NCI-H128 (cell line): ENCODE data around the gene CHRM3.
"Not testable (repeated sequence)": the region's sequence is repeated elsewhere in the genome, so short reads cannot be mapped to it uniquely, and the experiment has no call there.

ENCODE experiments used
- DNase-seq: peaks from one replicate; lab custom pipeline; 2025; ENCODE audit not compliant: unreplicated experiment; lab: John Stamatoyannopoulos, UW

CHRM3 gene

GRCh38 chr1:239386453-239387303 is at the start of gene CHRM3:
Gene CHRM3, plus strand, starts transcription at chr1:239386568. Its CDS starts 520,884 bp downstream, at chr1:239907452.
- DNase-seq, result no peak

DNA sequence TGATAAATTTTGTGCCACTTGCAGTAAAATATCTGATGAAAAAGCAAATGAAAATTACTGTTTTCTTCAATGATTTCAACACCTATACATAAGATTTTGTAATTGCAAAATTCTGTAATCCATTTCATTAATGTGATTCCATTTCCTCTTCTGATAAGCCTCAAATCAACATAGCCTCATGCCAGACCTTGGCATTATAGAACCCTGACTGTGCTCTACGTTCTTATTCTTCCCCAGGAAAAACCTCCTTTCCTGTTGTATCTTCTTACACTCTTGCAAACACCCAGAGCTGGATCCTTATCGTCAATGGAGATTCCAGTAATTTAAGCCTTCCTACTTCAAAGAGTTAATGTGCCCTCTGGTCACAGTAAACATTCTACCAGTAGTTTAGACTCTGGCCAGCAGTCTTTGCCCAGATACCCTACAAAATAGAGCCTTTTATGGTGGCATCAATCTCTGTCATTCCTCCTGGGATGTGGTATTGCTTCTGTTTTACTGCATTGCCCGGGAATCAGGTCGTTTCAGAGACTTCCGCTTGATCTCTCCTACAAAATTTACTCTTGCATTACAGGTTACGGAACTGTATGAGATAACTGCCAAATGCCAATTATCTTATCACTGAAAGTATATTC is 48.5 kb upstream of the CHRM3 start:
- no peak for DNase-seq

DNA sequence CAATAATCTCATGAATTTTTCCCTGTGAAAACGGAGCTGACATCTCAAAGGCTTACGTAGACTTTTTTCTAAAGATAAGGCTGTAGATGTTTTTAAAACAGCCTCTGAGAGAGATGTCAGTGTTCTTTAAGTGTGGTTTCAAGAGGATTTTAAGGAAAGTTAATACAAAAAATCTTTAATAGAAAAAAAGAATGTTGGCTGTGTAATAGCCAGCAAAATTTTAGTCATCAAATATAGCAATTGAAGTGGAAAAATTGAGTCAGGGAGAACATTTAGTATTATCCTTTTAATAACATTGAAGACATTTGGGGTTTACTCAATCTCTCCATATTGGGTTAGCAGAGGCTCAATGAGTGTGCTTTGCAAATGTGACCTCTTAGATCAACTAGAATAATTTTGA is 38.6 kb upstream of the CHRM3 start:
- DNase-seq, result no peak

GRCh38 chr1:239348635-239349353 is 37.6 kb upstream of the CHRM3 start:
- no peak for DNase-seq

DNA sequence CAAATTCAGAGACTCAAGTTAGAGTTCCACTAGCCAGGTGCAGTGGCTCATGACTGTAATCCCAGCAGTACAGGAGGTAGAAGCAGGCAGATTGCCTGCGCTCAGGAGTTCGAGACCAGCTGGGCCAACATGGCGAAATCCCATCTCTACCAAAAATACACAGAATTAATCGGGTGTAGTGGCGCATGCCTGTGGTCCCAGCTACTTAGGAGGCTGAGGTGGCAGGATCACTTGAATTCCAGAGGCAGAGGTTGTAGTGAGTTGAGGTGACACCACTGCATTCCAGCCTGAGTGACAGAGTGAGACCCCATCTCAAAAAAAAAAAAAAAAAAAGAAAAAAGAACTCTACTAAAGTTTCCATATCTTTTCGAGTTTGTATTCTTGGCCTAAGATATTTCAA is 36.7 kb upstream of the CHRM3 start:
- no peak for DNase-seq

DNA sequence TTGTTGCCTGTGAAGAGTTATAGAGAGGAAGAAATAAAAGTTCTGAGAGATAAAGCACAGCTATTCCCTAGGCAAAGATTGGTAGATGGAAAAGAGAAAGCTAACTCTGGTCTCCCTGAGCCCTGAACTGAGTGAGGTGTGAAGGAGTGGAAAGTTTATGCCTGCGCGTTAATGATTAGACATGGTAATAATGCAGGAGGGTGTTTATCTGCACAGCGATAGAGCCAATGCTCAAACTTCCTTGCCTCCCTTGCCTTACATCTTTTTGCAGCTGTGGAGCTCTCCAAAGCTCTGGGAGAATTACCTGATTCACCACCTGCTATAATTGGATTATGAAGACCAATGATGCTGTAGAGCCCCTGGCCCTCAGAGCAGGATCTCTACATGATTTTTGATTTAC is 32.8 kb upstream of the CHRM3 start:
- no peak for DNase-seq

GRCh38 chr1:239354231-239354630 is 32.1 kb upstream of the CHRM3 start:
- no peak for DNase-seq

DNA sequence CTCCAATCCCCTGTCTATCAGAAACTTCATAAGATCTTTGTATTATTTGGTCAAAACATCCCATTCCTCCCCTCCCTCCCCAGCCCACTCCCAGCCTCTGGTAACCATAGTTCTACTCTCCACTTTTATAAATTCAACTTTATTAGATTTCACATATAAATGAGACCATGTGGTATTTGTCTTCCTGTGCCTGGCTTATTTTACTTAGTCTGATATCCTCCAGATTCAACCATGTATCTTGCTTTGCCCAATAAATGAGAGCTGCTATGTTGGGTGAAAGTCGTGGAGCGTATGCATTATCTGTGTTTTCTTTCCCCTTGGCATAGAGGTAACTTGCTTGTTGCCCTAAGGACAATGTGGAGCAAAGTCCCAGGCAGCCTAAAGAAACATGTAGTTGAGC is 28.5 kb upstream of the CHRM3 start:
- no peak for DNase-seq

DNA sequence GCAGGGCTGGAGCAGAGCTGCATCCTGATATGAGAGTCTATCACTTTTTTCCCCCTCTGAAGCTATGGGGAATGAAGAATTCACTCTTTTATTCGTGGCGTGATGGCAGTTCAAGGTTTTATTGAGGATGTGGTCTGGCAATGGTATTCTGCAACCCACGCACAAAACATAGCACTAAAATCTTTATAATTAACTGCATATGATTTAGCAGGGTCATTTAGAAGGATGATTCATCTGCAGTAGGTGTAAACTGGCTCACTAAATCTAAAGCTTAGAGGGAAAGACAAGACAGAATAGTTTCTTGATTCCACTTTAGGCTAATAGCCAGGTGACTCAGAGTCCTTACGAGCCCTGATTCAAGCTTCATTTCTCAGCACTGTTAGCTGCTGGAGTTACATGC is 25.0 kb upstream of the CHRM3 start:
- DNase-seq, result no peak

DNA sequence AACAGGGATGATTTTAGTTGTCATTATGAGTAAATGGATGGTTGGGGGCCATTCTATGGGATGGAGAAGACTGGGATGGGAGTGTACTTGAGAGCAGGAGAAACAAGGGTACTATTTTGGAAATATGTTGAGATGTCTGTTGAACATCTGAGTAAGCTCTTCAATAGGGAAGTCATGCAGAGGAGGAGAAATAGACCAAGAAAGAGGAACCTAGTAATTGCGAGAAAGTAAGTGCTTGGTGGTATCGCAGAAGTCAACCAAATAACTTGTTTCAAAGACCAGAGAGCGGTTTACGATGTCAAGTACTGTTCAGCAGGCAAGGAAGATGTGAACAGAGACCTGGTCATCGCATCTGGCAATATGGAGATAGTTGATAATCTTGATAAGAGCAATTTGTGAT is 22.4 kb upstream of the CHRM3 start:
- no peak for DNase-seq

- DNase-seq, result no peak
These were observed 19.1 kb upstream of the CHRM3 start for GRCh38 chr1:239367196-239367810.

GRCh38 chr1:239368436-239369109 is 17.8 kb upstream of the CHRM3 start:
- DNase-seq, result no peak

DNA sequence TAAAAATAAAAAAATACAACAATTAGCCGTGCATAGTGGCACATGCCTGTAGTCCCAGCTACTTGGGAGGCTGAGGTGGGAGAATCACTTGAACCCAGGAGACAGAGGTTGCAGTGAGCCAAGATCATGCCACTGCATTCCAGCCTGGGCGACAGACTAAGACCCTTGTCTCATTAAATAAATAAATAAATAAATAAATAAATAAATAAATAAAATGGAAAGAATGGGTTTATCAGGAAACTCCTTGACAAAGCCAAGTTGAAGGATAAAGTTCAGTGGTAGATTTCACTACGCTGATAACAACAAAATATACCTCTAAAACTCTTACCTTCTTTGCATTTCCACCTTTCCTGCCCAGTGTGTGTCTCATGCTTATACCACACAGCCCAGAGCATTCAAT is 15.5 kb upstream of the CHRM3 start:
- not testable (repeated sequence) for DNase-seq

GRCh38 chr1:239382666-239383065 is 3.7 kb upstream of the CHRM3 start:
- DNase-seq, result no peak

GRCh38 chr1:239383714-239384113 is 2.7 kb upstream of the CHRM3 start:
- no peak for DNase-seq

- DNase-seq, result no peak
These were observed 1.2 kb downstream of the CHRM3 start for GRCh38 chr1:239387304-239388158.

DNA sequence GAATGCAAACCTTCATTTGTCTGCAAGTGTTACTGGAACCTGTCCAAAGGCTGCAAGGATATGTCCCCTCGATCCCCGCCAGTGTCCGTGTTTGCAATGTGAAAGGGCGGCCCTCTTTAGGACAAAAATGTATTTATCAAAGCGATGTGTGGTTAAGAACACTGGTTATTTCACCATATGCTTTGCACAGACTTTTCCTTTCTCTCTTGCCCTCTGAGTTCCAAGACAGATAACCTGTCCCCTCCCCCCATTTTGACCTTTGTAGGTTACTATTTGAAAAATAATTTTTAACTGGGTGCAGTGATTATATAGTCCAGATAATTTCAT is 1.8 kb downstream of the CHRM3 start:
- no peak for DNase-seq

DNA sequence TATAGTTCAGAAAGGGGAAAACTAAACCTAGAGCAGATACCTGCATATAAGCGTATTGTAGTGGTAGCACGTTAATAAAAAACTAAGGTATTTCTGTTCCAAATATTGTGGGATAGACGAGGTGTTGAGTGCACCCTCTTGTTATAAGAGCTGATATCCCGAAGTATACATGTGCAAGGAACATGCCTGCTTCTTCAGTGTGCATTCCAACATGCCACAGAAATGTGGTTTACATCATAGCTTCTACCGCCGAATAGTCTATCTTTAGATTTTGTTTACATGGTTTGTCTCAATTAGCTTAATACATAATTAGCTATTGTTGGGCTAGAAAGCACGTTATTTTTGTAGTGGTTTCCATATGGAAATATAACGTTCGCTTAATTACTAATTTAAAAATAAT is 2.2 kb downstream of the CHRM3 start:
- DNase-seq, result no peak

DNA sequence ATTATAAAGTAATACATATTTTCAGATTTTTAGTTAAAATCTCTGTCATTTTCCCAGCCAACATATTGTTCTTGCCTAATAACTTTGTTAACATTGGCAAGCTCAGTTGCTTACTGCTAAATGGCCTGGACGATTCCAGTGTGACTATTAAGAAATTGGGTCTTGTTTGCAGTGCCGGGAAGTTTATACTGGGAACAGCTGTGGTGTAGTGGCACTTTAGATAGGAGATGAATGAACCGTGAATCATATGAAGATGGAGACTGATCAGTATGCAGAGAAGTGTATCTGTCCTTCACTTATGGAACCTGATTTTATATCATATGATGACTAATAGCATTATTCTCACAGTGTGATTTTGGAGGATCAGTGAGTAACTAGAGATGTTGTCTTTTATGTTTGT is 3.3 kb downstream of the CHRM3 start:
- DNase-seq, result no peak

DNA sequence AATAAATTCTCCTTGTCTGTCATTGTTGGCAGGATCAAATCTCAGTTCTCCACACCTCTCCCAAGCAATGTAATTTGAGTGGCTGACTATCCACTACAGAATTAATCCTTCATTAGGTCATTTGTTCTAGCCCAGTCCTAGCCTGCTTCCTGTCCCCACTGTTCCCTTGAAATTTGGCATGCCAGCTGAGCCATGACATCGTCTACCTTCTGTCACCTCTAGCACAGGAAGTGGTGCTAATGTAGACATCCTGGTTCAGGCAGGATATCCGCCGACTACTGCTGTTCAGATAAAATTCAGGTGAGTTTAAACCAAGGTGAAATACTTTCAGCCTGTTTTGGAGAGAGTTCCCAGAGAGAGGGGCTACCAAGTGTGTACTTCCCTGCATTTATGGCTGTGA is 5.9 kb downstream of the CHRM3 start:
- DNase-seq, result no peak
